ENCODE results near the gene OR52D1.

Gene OR52D1

DNA sequence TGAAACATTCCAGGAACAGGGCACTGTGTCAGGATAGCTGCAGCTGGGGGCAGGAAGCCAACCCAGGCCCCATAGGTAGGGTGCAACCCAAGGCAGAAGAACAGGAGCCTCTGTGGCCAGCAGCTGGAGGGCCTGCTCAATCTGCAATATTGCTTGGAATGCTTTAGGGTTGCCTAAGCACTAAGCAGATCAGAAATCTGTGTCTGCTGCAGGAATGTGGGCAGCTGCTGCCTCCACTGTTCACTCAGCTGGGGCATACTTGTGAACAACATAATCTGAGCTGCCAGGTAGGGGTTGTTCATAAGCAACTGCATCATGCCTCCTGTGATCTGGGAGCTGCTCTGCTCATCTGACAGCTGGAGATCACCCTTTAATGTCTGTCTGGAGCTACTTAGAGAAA is 26.4 kb downstream of the OR52D1 start:
- no peak overlapping the region for H3K4me3 ChIP-seq (ENCODE audit: low read depth, low read length)
- no peaks in the 10 kb centered on the region for H3K36me3 ChIP-seq (ENCODE audit: insufficient read depth, low read length)
- no peak overlapping the region for H2AFZ ChIP-seq (ENCODE audit: low read length, unreplicated experiment)
- peaks cover 35% of the 10 kb centered on the region; the same call in 1 of the 2 replicates for H3K27me3 ChIP-seq (ENCODE audit: insufficient read depth, low read length)
- H3K27ac ChIP-seq (ENCODE audit: low read depth, low read length) = no peak overlapping the region
- H3K79me2 ChIP-seq (ENCODE audit: control insufficient read depth, insufficient read depth, low read length, unreplicated experiment) = no peaks in the 10 kb centered on the region
- no peaks in the 10 kb centered on the region for H3K4me1 ChIP-seq (ENCODE audit: control insufficient read depth, insufficient read depth, low read length, unreplicated experiment)

DNA sequence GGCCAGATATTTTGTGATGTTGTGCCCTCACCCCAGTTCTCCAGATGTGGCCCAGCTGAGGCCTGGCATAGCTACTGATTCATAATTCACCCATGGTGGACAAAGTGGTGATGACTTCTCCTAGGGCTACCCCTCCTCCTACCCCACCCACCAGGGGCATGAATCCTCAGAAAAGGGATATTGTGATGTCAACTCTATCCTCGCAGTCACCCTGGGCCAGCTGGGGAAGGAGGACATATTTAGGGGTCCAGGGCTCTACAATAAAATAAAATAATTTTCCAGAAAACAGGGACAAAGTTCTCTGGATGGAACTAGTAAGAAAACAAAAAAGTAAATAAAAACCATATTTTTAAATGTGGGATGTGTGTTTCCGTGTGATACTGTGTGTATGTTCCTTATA is 28.1 kb downstream of the OR52D1 start, which contains the start of gene UBQLNL:
Gene UBQLNL, minus strand, starts transcription at position 101 of the 400 bp plus-strand sequence. CDS start 258 bp downstream, outside the sequence.
- Histone ChIP-seq H3K27ac (ENCODE audit: low read depth, low read length) (no peak within 1 kb of the TSS), H2AFZ (ENCODE audit: low read length, unreplicated experiment) (no peak within 1 kb of the TSS), H3K79me2 (ENCODE audit: control insufficient read depth, insufficient read depth, low read length, unreplicated experiment) (no peaks in the 10 kb centered on the region), H3K4me1 (ENCODE audit: control insufficient read depth, insufficient read depth, low read length, unreplicated experiment) (no peaks in the 10 kb centered on the region), H3K27me3 (ENCODE audit: insufficient read depth, low read length) (peaks cover 19% of the 10 kb centered on the region; the same call in 1 of the 2 replicates), H3K4me3 (ENCODE audit: low read depth, low read length) (no peak within 1 kb of the TSS), H3K36me3 (ENCODE audit: insufficient read depth, low read length) (no peaks in the 10 kb centered on the region)

DNA sequence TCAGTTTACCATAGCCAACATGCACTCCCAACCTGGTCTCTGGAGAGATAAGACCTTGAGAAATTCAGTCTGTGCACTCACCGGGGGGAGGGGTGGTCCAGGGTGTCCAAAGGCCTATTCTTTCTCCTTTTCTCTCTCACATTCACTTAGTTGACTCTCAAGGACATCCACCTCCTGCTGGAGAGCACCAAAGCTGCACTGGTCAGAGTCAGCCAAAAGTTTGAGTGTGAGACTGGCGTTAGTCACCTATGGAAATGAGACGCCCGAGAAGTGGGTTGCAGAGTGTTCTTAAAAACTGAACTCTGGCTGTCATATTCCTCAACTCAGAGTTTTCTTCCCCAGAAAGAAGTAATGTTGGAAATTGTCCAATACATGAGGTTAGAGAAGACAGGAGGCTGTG is 33.1 kb downstream of the OR52D1 start:
- H3K4me3 ChIP-seq (ENCODE audit: low read depth, low read length) = no peak overlapping the region
- no peaks in the 10 kb centered on the region for H3K4me1 ChIP-seq (ENCODE audit: control insufficient read depth, insufficient read depth, low read length, unreplicated experiment)
- H3K79me2 ChIP-seq (ENCODE audit: control insufficient read depth, insufficient read depth, low read length, unreplicated experiment) = no peaks in the 10 kb centered on the region
- no peak overlapping the region for H2AFZ ChIP-seq (ENCODE audit: low read length, unreplicated experiment)
- no peaks in the 10 kb centered on the region for H3K36me3 ChIP-seq (ENCODE audit: insufficient read depth, low read length)
- H3K27ac ChIP-seq (ENCODE audit: low read depth, low read length) = no peak overlapping the region
- H3K27me3 ChIP-seq (ENCODE audit: insufficient read depth, low read length) = peaks cover 19% of the 10 kb centered on the region

DNA sequence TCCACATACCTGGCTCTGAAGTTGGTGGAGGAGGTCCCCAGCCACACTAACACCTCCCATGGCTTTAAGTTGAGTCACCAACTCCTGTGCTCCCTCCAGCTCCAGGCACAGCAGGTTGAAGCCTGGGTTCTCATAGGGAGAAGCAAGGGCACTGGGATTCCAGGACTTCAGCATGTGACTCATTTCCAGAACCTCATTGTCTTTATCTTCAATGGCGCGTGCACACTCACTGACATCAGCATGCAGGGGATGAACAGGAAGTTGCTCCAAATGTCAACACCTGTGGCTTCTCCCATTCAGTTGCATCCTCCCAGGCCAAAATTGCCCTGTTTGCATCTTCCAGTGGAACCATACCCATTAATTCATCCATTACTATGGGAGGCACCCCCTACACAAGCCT is 33.8 kb downstream of the OR52D1 start:
- H3K27me3 ChIP-seq (ENCODE audit: insufficient read depth, low read length) = peaks cover 19% of the 10 kb centered on the region

DNA sequence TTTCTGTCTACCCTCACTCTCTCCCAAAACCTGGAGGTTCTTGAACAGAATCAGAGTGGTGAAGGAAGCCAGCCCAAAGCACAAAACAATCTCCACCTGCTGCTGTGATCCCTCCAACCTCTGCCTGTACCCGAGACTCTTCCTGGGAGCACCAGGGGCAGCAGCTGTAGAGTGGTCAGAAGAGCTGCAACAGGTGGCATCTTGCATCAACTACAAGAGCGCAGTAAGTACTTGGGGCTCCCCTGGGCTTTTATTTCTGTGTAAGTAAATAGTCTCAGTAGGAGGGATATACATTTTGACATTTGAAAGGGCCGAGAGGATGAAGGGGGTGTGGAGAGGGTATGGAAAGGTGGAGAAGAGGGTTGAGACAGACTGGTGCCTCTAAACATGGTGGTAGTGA is 36.3 kb downstream of the OR52D1 start:
- no peak overlapping the region for H3K27ac ChIP-seq (ENCODE audit: low read depth, low read length)
- H3K27me3 ChIP-seq (ENCODE audit: insufficient read depth, low read length) = peaks cover 24% of the 10 kb centered on the region
- no peaks in the 10 kb centered on the region for H3K4me1 ChIP-seq (ENCODE audit: control insufficient read depth, insufficient read depth, low read length, unreplicated experiment)
- H3K36me3 ChIP-seq (ENCODE audit: insufficient read depth, low read length) = no peaks in the 10 kb centered on the region
- no peaks in the 10 kb centered on the region for H3K79me2 ChIP-seq (ENCODE audit: control insufficient read depth, insufficient read depth, low read length, unreplicated experiment)
- no peak overlapping the region for H3K4me3 ChIP-seq (ENCODE audit: low read depth, low read length)
- H2AFZ ChIP-seq (ENCODE audit: low read length, unreplicated experiment) = no peak overlapping the region

More for the DNA sequence above, 33.8 kb downstream of the OR52D1 start:
- no peak overlapping the region for H3K27ac ChIP-seq (ENCODE audit: low read depth, low read length)
- no peak overlapping the region for H2AFZ ChIP-seq (ENCODE audit: low read length, unreplicated experiment)
- no peaks in the 10 kb centered on the region for H3K4me1 ChIP-seq (ENCODE audit: control insufficient read depth, insufficient read depth, low read length, unreplicated experiment)
- H3K4me3 ChIP-seq (ENCODE audit: low read depth, low read length) = no peak overlapping the region
- no peaks in the 10 kb centered on the region for H3K36me3 ChIP-seq (ENCODE audit: insufficient read depth, low read length)
- no peaks in the 10 kb centered on the region for H3K79me2 ChIP-seq (ENCODE audit: control insufficient read depth, insufficient read depth, low read length, unreplicated experiment)

DNA sequence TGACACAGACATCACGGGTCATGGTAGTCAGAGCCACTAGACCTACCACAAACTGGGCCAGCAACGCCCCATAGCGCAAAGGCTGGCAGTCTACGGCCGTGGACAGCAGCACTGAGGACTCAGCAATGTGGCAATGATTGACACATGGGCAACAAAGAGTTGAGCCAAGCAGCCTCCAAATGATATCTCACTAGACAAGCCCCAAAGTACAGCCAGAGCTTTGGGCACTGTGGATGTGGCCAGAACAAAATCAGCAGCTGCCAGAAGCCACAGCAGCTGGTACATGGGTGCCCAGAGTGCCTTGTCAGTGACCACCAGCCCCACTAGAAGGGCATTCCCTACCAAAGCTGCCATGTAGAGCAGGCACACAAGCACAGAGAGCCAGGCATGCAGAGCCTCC is 39.2 kb downstream of the OR52D1 start:
- Histone ChIP-seq H3K4me1 (ENCODE audit: control insufficient read depth, insufficient read depth, low read length, unreplicated experiment) (no peaks in the 10 kb centered on the region), H3K79me2 (ENCODE audit: control insufficient read depth, insufficient read depth, low read length, unreplicated experiment) (no peaks in the 10 kb centered on the region), H3K36me3 (ENCODE audit: insufficient read depth, low read length) (no peaks in the 10 kb centered on the region), H3K27me3 (ENCODE audit: insufficient read depth, low read length) (peaks cover 28% of the 10 kb centered on the region), H3K4me3 (ENCODE audit: low read depth, low read length) (no peak overlapping the region), H3K27ac (ENCODE audit: low read depth, low read length) (no peak overlapping the region), H2AFZ (ENCODE audit: low read length, unreplicated experiment) (no peak overlapping the region)

DNA sequence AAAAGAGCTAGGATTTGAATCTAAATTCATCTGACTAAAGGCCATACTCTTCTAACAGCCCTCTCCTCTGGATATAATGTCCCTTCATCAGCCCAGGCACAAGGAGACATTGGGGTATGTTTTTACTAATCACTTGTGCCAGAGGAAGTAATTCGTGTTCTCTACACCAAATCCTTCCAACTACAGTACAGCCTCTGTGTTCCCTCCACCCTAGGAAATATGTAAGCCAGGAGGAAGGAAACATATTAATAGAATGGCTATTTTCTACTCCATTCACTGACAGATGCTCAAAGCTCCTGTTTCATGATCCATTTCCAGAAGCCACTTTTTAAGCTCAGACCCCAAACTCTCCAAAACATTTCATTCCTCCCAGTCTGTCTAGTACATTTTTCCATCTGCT is 40.0 kb downstream of the OR52D1 start:
- Histone ChIP-seq H2AFZ (ENCODE audit: low read length, unreplicated experiment) (no peak overlapping the region), H3K27me3 (ENCODE audit: insufficient read depth, low read length) (peaks cover 34% of the 10 kb centered on the region), H3K4me3 (ENCODE audit: low read depth, low read length) (no peak overlapping the region), H3K4me1 (ENCODE audit: control insufficient read depth, insufficient read depth, low read length, unreplicated experiment) (no peaks in the 10 kb centered on the region), H3K27ac (ENCODE audit: low read depth, low read length) (no peak overlapping the region), H3K79me2 (ENCODE audit: control insufficient read depth, insufficient read depth, low read length, unreplicated experiment) (no peaks in the 10 kb centered on the region), H3K36me3 (ENCODE audit: insufficient read depth, low read length) (no peaks in the 10 kb centered on the region)

DNA sequence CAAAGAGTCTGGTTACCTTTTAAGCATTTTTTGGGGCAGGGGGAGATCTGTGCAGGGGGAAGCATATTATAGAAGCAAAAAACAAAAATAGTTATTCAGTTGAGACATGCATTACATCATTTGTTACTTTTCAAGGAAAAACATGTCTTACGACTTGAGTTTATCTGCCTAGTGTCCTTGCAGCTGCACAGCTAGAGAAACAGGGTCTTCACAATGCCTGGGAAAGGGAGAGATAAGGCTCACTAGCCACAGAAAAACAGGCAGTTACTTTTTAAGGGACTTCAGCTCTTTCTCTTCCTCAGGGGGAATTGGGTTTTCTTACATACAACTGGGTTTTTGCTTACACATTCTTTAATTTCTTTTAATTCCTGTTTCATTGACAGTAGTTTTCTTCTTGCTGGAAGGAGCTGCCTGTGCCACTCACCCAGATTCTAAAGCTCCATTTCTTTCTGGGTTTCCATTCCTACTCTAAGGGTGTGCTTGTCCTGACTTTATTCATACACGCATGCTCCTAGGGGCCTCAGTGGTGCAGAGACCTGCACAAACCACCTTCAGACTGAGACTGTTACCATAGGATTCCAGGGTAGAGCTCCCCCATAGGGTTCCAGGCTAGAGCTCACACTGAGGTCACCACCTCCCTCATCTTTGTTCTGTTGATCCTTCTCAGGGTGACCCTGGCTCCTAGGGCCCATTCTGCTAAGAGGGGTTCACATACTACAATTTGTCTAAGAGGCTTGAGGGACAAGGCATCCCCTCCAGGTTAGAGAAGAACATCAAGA is 42.8 kb downstream of the OR52D1 start:
- Histone ChIP-seq H3K4me1 (ENCODE audit: control insufficient read depth, insufficient read depth, low read length, unreplicated experiment) (no peaks in the 10 kb centered on the region), H3K27me3 (ENCODE audit: insufficient read depth, low read length) (peaks cover 16% of the 10 kb centered on the region; the same call in 1 of the 2 replicates), H3K79me2 (ENCODE audit: control insufficient read depth, insufficient read depth, low read length, unreplicated experiment) (no peaks in the 10 kb centered on the region), H3K27ac (ENCODE audit: low read depth, low read length) (no peak overlapping the region), H2AFZ (ENCODE audit: low read length, unreplicated experiment) (no peak overlapping the region), H3K4me3 (ENCODE audit: low read depth, low read length) (no peak overlapping the region), H3K36me3 (ENCODE audit: insufficient read depth, low read length) (no peaks in the 10 kb centered on the region)

DNA sequence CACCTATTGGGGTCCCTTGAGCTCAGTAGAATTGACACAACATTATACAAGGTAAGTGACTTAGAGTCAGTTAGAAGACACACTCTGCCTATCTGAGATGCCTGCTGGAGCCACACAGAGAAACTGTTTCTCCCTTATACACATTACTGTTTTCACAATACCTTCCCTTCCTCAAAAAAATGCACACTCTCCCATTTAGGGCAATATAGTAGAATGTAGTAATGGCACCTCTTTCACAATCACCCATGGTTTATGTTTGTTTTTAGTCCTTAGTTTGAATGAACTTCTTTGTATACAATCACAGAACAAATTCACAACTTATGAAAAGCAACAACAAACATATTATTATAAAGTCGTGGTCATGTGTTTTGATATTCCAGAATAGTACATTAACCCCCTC is 45.6 kb downstream of the OR52D1 start:
- Histone ChIP-seq H3K27ac (ENCODE audit: low read depth, low read length) (no peak overlapping the region), H2AFZ (ENCODE audit: low read length, unreplicated experiment) (no peak overlapping the region), H3K79me2 (ENCODE audit: control insufficient read depth, insufficient read depth, low read length, unreplicated experiment) (no peaks in the 10 kb centered on the region), H3K4me3 (ENCODE audit: low read depth, low read length) (no peak overlapping the region), H3K4me1 (ENCODE audit: control insufficient read depth, insufficient read depth, low read length, unreplicated experiment) (no peaks in the 10 kb centered on the region), H3K27me3 (ENCODE audit: insufficient read depth, low read length) (peaks cover 10% of the 10 kb centered on the region; the same call in 1 of the 2 replicates), H3K36me3 (ENCODE audit: insufficient read depth, low read length) (no peaks in the 10 kb centered on the region)

DNA sequence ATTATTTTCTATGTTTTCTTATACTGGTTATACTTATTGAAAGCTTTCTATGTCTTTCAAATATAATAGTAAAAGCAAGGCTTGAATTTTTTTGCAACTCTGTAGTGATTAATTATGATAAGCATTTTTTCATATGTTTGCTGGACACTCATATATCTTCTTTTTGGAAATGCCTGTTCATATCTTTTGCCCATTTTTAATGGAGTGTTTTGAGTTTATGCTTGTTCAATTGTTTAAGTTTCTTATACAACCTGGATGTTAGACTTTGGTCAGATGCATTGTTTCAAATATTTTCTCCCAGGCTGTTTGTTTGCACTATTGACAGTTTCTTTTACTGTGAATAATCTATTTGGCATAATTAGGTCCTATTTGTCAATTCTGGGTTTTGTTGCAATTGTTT is 48.0 kb downstream of the OR52D1 start:
- Histone ChIP-seq H2AFZ (ENCODE audit: low read length, unreplicated experiment) (no peak overlapping the region), H3K4me1 (ENCODE audit: control insufficient read depth, insufficient read depth, low read length, unreplicated experiment) (no peaks in the 10 kb centered on the region), H3K4me3 (ENCODE audit: low read depth, low read length) (no peak overlapping the region), H3K27ac (ENCODE audit: low read depth, low read length) (no peak overlapping the region), H3K36me3 (ENCODE audit: insufficient read depth, low read length) (no peaks in the 10 kb centered on the region), H3K27me3 (ENCODE audit: insufficient read depth, low read length) (peaks cover 7% of the 10 kb centered on the region; the same call in 1 of the 2 replicates), H3K79me2 (ENCODE audit: control insufficient read depth, insufficient read depth, low read length, unreplicated experiment) (no peaks in the 10 kb centered on the region)
